Activated CD8-positive, alpha-beta T cell treated with anti-CD3 and anti-CD28 coated beads for 36 hours (primary cell): Measurements from ENCODE around the gene ZNF236. TPM values are rescaled to one million over a fixed set of nuclear protein-coding genes. Genes with fewer than 3 reads are reported as not detected.

Experiments used
- ATAC-seq: fragments of 200-7000 bp; cut with Tn5 transposase; one replicate; pipeline ENCODE4 v1.10.0; 2021; ENCODE audit warnings: mild to moderate bottlenecking, moderate library complexity
- CTCF ChIA-PET: fragments of 350-600 bp; sonication (Branson Sonifier 250); formaldehyde crosslinking; loops from one replicate; lab custom pipeline; 2021; ENCODE audit warnings: antibody characterized with exemption; lab: Charles Lee
- POLR2A ChIA-PET: fragments of 350-600 bp; sonication (Branson Sonifier 250); formaldehyde crosslinking; loops from one replicate; lab custom pipeline; 2021; ENCODE audit warnings: antibody characterized with exemption; lab: Charles Lee
- DNase-seq: peaks from one replicate; pipeline ENCODE4 v3.0.0-alpha.2; 2020
- H3K27ac Mint-ChIP-seq: one replicate; pipeline ENCODE4 v1.8.0; 2021; ENCODE audit warnings: mild to moderate bottlenecking, mixed read lengths
- H3K27me3 Mint-ChIP-seq: one replicate; pipeline ENCODE4 v1.8.0; 2021; ENCODE audit warnings: mixed read lengths
- H3K36me3 Mint-ChIP-seq: one replicate; pipeline ENCODE4 v1.8.0; 2021; ENCODE audit warnings: low read depth, mixed read lengths
- H3K4me1 Mint-ChIP-seq: one replicate; pipeline ENCODE4 v1.8.0; 2021; ENCODE audit warnings: low read depth, mixed read lengths
- H3K4me3 Mint-ChIP-seq: one replicate; pipeline ENCODE4 v1.8.0; 2021; ENCODE audit warnings: mild to moderate bottlenecking, moderate library complexity, mixed read lengths
- H3K9me3 Mint-ChIP-seq: one replicate; pipeline ENCODE4 v1.8.0; 2021; ENCODE audit warnings: mixed read lengths
- intact Hi-C: fragments of 100-400 bp; cut with micrococcal nuclease; formaldehyde crosslinking; loops from one replicate; pipeline ENCODE4 v1.10.0; 2022
- total RNA-seq, 2 experiments: library from RNA; stranded (reverse); gene quantifications; one replicate each; pipeline ENCODE4 v1.2.3, GENCODE V29; 2021
- TF ChIP-seq, protein P1 (sequence below): fragments of 200-600 bp; IDR thresholded peaks from one replicate; pipeline ENCODE4 v1.8.0; 2022; ENCODE audit warnings: antibody characterized with exemption, mild to moderate bottlenecking

ZNF236 gene
- total RNA-seq, 2 experiments from 2014 or later = 12.7 to 15.2 TPM

DNA sequence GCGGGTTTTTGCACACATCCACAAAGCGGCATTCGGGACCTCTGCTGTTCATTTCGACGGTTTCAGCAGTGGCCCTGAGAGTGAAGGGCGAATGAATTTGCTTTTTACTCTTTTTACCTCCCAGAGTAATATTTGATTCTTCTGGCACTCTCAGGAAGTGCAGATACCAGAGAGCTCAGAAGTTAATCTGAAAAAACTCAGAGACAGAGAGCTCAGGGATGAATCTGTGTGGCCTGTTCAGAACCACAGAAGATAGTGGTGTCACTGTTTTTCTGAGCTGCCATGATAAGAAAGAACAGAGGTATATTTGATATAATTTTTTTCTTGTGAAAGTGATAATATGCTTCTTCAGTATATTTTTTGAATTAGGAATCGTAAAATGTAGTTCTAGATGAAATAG lies 181.0 kb downstream of the ZNF236 start:
- Mint-ChIP-seq H3K36me3 (no peaks in the 10 kb centered on the region), H3K9me3 (no peaks in the 10 kb centered on the region), H3K27me3 (no peaks in the 10 kb centered on the region), H3K4me1 (peaks cover 22% of the 10 kb centered on the region), H3K4me3 (no peak overlapping the region), H3K27ac (no peak overlapping the region)
- DNase-seq (no peak), ATAC-seq (no peak)
- CTCF ChIA-PET = interaction anchor here (0.8 to 2.6 kb wide), 6 partner anchors 10 to 208 kb away, joined by 3 to 21 read pairs (median 4); no protein-coding TSS in a partner anchor
- POLR2A ChIA-PET = no interaction called here
- intact Hi-C loops = loop anchor here (5.0 kb wide), 1 partner anchor 49 kb away; no protein-coding TSS in a partner anchor
- TF ChIP-seq, protein P1, sequence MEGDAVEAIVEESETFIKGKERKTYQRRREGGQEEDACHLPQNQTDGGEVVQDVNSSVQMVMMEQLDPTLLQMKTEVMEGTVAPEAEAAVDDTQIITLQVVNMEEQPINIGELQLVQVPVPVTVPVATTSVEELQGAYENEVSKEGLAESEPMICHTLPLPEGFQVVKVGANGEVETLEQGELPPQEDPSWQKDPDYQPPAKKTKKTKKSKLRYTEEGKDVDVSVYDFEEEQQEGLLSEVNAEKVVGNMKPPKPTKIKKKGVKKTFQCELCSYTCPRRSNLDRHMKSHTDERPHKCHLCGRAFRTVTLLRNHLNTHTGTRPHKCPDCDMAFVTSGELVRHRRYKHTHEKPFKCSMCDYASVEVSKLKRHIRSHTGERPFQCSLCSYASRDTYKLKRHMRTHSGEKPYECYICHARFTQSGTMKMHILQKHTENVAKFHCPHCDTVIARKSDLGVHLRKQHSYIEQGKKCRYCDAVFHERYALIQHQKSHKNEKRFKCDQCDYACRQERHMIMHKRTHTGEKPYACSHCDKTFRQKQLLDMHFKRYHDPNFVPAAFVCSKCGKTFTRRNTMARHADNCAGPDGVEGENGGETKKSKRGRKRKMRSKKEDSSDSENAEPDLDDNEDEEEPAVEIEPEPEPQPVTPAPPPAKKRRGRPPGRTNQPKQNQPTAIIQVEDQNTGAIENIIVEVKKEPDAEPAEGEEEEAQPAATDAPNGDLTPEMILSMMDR = no peak

DNA sequence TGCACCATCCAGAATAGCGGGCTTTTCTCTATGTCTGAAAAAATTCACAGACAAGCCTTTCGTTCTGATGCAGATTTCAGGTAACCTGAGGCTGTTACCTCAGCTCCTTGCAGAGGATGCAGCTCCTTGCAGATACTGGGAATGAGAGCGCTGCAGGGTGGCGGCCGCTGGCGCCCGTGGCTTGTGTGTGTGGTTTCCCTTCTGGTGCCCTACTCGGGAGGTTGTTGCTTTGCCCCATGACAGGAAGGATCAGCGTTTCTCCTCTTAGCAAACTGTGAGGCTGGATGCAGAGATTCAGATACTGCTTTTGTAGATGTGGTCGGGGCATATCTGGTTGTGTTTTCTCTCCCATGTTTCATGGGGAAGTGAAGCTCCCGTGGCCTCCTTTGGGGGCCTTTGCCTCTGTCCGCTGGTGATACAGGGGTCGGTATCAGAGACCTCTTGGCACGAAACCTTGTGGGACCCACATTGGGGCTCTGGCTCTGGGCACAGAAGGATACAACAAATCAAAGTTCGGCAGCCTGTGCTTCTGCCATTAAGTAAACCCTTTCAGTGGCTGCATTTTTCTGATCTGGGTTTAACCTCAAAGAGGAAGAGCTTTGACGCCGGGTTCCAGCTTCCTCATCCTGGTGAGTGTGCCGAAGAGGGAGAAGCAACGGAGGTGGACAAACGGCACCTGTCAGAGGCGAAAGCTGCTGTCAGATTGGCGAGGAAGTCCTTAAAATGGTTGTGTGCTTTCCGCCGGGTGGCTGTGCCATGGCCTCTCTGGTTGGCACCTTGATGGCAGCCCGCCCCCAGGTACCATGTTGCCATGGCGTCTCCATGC lies 182.4 kb downstream of the ZNF236 start:
- intact Hi-C loops = loop anchor here (5.0 kb wide), 1 partner anchor 48 kb away; no protein-coding TSS in a partner anchor

DNA sequence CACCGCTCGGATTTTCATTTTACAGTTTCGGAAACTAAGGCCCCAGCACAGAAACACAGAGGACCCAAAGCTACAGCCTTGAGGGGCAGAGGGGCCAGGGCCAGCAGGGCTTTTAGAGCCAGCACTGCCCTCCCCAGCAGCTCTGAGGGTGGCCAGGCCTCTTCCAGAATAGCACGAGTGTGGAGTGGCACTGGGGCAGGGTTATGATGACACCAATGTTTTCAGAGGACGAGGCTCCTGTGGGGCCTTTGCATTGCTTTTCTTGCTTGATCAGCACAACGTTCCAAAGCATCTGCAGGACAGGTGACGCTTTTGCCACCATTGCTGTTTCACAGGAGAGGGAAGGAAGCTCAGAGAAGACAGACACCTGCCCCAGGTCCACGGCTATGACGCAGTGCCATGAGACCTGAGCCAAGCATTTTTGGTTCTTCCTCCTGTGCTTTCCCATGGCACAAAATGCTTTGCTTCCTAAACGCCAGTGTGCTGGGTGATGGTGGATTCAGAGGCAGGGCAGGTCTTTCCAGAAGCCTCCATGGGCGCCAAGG lies 183.4 kb downstream of the ZNF236 start:
- ChIA-PET POLR2A (interaction anchor here (1.1 to 1.2 kb wide), 2 partner anchors 15 to 22 kb away, joined by 3 to 4 read pairs; no protein-coding TSS in a partner anchor), CTCF (interaction anchor here (1.1 to 2.6 kb wide), 3 partner anchors 41 to 205 kb away, joined by 3 to 21 read pairs (median 4); no protein-coding TSS in a partner anchor)
- Mint-ChIP-seq H3K4me1 (peaks cover 17% of the 10 kb centered on the region), H3K27me3 (no peaks in the 10 kb centered on the region), H3K9me3 (no peaks in the 10 kb centered on the region), H3K36me3 (no peaks in the 10 kb centered on the region), H3K27ac (no peak overlapping the region), H3K4me3 (no peak overlapping the region)
- TF ChIP-seq, protein P1 = no peak
- ATAC-seq (no peak), DNase-seq (no peak)
- intact Hi-C loops = no loop called here

More for the DNA sequence above, 182.4 kb downstream of the ZNF236 start:
- H3K4me3 Mint-ChIP-seq = peak overlapping the region; percentile 52
- no peaks in the 10 kb centered on the region for H3K27me3 Mint-ChIP-seq
- ATAC-seq (peak; percentile 61), DNase-seq (peak; percentile 18)
- TF ChIP-seq, protein P1 = no peak
- ChIA-PET CTCF (interaction anchor here (0.6 to 2.6 kb wide), 8 partner anchors 8 to 353 kb away, joined by 3 to 21 read pairs (median 4); no protein-coding TSS in a partner anchor), POLR2A (interaction anchor here (1.1 kb wide), 1 partner anchor 14 kb away, joined by 3 read pairs; no protein-coding TSS in a partner anchor)
- H3K36me3 Mint-ChIP-seq = no peaks in the 10 kb centered on the region
- peak overlapping the region; percentile 38 for H3K27ac Mint-ChIP-seq
- no peaks in the 10 kb centered on the region for H3K9me3 Mint-ChIP-seq
- peaks cover 22% of the 10 kb centered on the region for H3K4me1 Mint-ChIP-seq

DNA sequence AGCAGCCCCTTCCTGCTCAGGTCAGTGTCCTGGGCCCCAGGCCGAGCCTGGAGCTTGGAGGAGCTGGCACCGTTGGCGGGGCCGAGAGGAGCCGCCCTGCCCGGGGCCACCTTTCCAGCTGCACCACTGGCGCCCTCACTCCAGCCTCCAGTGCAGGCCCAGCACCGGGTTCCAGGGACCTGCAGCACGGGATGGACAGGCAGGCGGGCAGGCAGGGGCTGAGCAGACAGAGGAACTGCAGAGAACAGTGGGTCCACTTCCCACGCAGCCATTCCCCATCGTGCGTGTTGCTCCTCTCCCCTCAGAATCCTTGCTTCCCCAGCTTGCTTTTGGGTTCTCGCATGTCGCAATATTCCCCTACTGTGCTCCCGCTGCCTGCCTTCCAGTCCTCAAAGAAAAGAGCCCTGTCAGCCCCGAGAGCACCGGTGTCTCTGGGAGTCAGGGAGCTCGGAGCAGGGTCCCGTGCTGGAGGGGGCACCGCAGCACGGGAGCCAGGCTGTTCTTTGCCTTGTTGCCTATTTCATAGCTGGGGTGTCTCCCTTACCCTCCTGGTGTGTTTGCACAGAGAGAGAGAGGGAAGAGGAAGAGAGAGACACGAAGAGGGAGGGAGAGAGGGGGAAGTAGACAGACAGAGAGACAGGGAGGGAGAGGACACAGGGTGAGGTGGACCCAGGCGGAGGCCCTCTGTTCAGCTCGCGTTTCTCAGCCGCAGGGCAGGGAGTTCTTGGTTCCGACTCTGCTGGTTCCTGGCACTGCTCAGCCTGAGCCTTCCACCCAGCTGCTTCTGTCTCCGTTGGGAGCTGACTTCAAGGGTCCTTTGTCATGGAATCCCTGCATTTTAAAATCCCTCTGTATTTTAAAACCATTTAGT lies 184.2 kb downstream of the ZNF236 start:
- no peak for ATAC-seq
- TF ChIP-seq, protein P1 = no peak
- POLR2A ChIA-PET = interaction anchor here (1.2 kb wide), 1 partner anchor 23 kb away, joined by 4 read pairs; no protein-coding TSS in a partner anchor
- Mint-ChIP-seq H3K27me3 (no peaks in the 10 kb centered on the region), H3K4me3 (no peak overlapping the region), H3K4me1 (peaks cover 17% of the 10 kb centered on the region), H3K9me3 (no peaks in the 10 kb centered on the region), H3K27ac (no peak overlapping the region), H3K36me3 (no peaks in the 10 kb centered on the region)
- intact Hi-C loops = no loop called here
- CTCF ChIA-PET = interaction anchor here (0.6 kb wide), 1 partner anchor 23 kb away, joined by 3 read pairs; no protein-coding TSS in a partner anchor
- DNase-seq = no peak
